GM23338 (cell line): Measurements from ENCODE around the gene NAXE. TPM values are rescaled to one million over a fixed set of nuclear protein-coding genes. Genes with fewer than 3 reads are reported as not detected.
"Not testable (repeated sequence)": the region's sequence is repeated elsewhere in the genome, so short reads cannot be mapped to it uniquely, and the experiment has no call there.

Experiments used
- ATAC-seq: fragments of 200-7000 bp; cut with Tn5 transposase; 3 replicates; pipeline ENCODE4 v1.9.1; 2020
- DNase-seq: peaks from one replicate; pipeline ENCODE4 v3.0.0-alpha.2; 2015; ENCODE audit warnings: low spot score
- H2AFZ ChIP-seq: fragments of 200-600 bp; sonication (generic); 2 replicates; pipeline ENCODE4 v1.8.0; 2016; ENCODE audit warnings: antibody characterized with exemption, mild to moderate bottlenecking, moderate library complexity
- H3F3A ChIP-seq: fragments of 200-600 bp; sonication (generic); replicated peaks from 2 replicates; pipeline ENCODE4 v1.8.0; 2017; ENCODE audit warnings: antibody characterized with exemption, mixed run types, low read depth
- H3K27ac ChIP-seq: fragments of 200-600 bp; sonication (generic); 2 replicates; pipeline ENCODE4 v1.6.1; 2016; ENCODE audit warnings: low read depth
- H3K27me3 ChIP-seq: fragments of 200-600 bp; sonication (generic); 2 replicates; pipeline ENCODE4 v1.8.0; 2016; ENCODE audit warnings: mild to moderate bottlenecking, mixed run types, moderate library complexity; ENCODE audit not compliant: insufficient read depth
- H3K36me3 ChIP-seq: fragments of 200-600 bp; sonication (generic); 2 replicates; pipeline ENCODE4 v1.8.0; 2016; ENCODE audit warnings: mild to moderate bottlenecking; ENCODE audit not compliant: insufficient read depth
- H3K4me1 ChIP-seq: fragments of 200-600 bp; sonication (generic); 2 replicates; pipeline ENCODE4 v1.8.0; 2016; ENCODE audit warnings: mild to moderate bottlenecking, moderate library complexity; ENCODE audit not compliant: insufficient read depth
- H3K4me2 ChIP-seq: fragments of 200-600 bp; sonication (generic); 2 replicates; pipeline ENCODE4 v1.7.1; 2017; ENCODE audit warnings: mixed run types
- H3K4me3 ChIP-seq: fragments of 200-600 bp; sonication (generic); 2 replicates; pipeline ENCODE4 v1.6.1; 2016; ENCODE audit warnings: mixed run types
- H3K79me2 ChIP-seq: fragments of 200-600 bp; sonication (generic); replicated peaks from 2 replicates; pipeline ENCODE4 v1.8.0; 2017; ENCODE audit warnings: mild to moderate bottlenecking; ENCODE audit not compliant: insufficient read depth
- H3K9me2 ChIP-seq: fragments of 200-600 bp; sonication (generic); 2 replicates; pipeline ENCODE4 v1.8.0; 2017; ENCODE audit not compliant: insufficient read depth
- H4K20me1 ChIP-seq: fragments of 200-600 bp; sonication (generic); replicated peaks from 2 replicates; pipeline ENCODE4 v1.8.0; 2017; ENCODE audit warnings: mild to moderate bottlenecking; ENCODE audit not compliant: insufficient read depth
- H3K27ac Mint-ChIP-seq: 2 replicates; pipeline ENCODE4 v1.8.0; 2020; ENCODE audit warnings: inconsistent platforms, mild to moderate bottlenecking, moderate library complexity, mixed read lengths
- H3K27me3 Mint-ChIP-seq: 3 replicates; pipeline ENCODE4 v1.8.0; 2022; ENCODE audit warnings: low read depth, mild to moderate bottlenecking, moderate library complexity, mixed read lengths, inconsistent platforms; ENCODE audit not compliant: insufficient read depth, poor library complexity
- H3K36me3 Mint-ChIP-seq: 3 replicates; pipeline ENCODE4 v1.8.0; 2021; ENCODE audit warnings: low read depth, mild to moderate bottlenecking, inconsistent platforms, moderate library complexity, mixed read lengths
- H3K4me1 Mint-ChIP-seq: 3 replicates; pipeline ENCODE4 v1.8.0; 2020; ENCODE audit warnings: mild to moderate bottlenecking, inconsistent platforms, mixed read lengths
- H3K4me3 Mint-ChIP-seq: 3 replicates; pipeline ENCODE4 v1.8.0; 2021; ENCODE audit warnings: moderate library complexity, mild to moderate bottlenecking, inconsistent platforms, mixed read lengths
- H3K9me3 Mint-ChIP-seq: 3 replicates; pipeline ENCODE4 v1.8.0; 2020; ENCODE audit warnings: moderate library complexity, mild to moderate bottlenecking, inconsistent platforms, mixed read lengths
- CTCF ChIP-seq, 2 experiments: fragments of 200-600 bp in 1 of 2; sonication (generic) in 1 of 2; conservative IDR thresholded peaks; 2 replicates each; pipeline versions ENCODE4 v1.5.1 to v1.6.1; 2016 to 2017; ENCODE audit warnings: antibody characterized with exemption in 2 of 2, low read depth in 2 of 2, mild to moderate bottlenecking in 2 of 2, moderate library complexity in 1 of 2
- ZNF114 ChIP-seq: fragments of 250-450 bp; sonication (Bioruptor Pico); IDR thresholded peaks from 2 replicates; pipeline ENCODE4 v1.5.0; 2020; ENCODE audit warnings: mild to moderate bottlenecking, moderate library complexity
- ZNF331 ChIP-seq: fragments of 250-450 bp; sonication (Bioruptor Pico); IDR thresholded peaks from 2 replicates; pipeline ENCODE4 v1.5.0; 2020; ENCODE audit warnings: low read depth, mild to moderate bottlenecking, moderate library complexity
- ZNF462 ChIP-seq: fragments of 250-450 bp; sonication (Bioruptor Pico); IDR thresholded peaks from 2 replicates; pipeline ENCODE4 v1.5.0; 2020; ENCODE audit warnings: mild to moderate bottlenecking, moderate library complexity
- polyA plus RNA-seq: library from polyadenylated mRNA; unstranded; fragments of >200 nt; fragmentation: Nextera tagmentation; extraction: Ambion mirVana; gene quantifications from 2 replicates; pipeline ENCODE4 v1.2.1, GENCODE V29; 2016
- total RNA-seq: library from RNA; depleted of rRNA; stranded (reverse); fragments of >200 nt; shearing (Covaris generic); gene quantifications from 2 replicates; pipeline ENCODE4 v1.2.3, GENCODE V29; 2014
- TF ChIP-seq, protein P1 (sequence below): IDR thresholded peaks from one replicate; pipeline ENCODE4 v1.6.1; 2018; ENCODE audit warnings: antibody characterized with exemption; ENCODE audit not compliant: unreplicated experiment

Gene NAXE
- total and polyA plus RNA-seq, 2 experiments from 2014 or later = 82.1 to 87.5 TPM

GRCh38 chr1:156608981-156609380 is 17.4 kb downstream of the NAXE start:
- no peaks in the 10 kb centered on the region for H4K20me1 ChIP-seq
- Mint-ChIP-seq H3K27ac (no peak overlapping the region), H3K4me1 (peaks cover 14% of the 10 kb centered on the region), H3K9me3 (no peaks in the 10 kb centered on the region), H3K27me3 (no peaks in the 10 kb centered on the region), H3K4me3 (no peak overlapping the region), H3K36me3 (no peaks in the 10 kb centered on the region)
- no peaks in the 10 kb centered on the region for H3K79me2 ChIP-seq
- no peak overlapping the region for H2AFZ ChIP-seq
- H3K4me3 ChIP-seq = no peak overlapping the region
- no peaks in the 10 kb centered on the region for H3K36me3 ChIP-seq
- DNase-seq (peak; percentile 78), ATAC-seq (peak; percentile 90)
- H3K4me1 ChIP-seq = no peaks in the 10 kb centered on the region
- H3K27ac ChIP-seq = no peak overlapping the region
- H3K9me2 ChIP-seq = no peaks in the 10 kb centered on the region
- H3K4me2 ChIP-seq = no peak overlapping the region
- TF ChIP-seq CTCF (conservative IDR thresholded peaks at IDR 0.05; ENCODE audit: low read depth in 2 of 2) (peak; percentile 70 to 78), ZNF331 (CRISPR knock-in tag) (no peak)
- no peaks in the 10 kb centered on the region; the same call in none of the 2 replicates for H3F3A ChIP-seq
- no peaks in the 10 kb centered on the region for H3K27me3 ChIP-seq

GRCh38 chr1:156610072-156610471 is 18.5 kb downstream of the NAXE start:
- not testable (repeated sequence) for H3K9me2 ChIP-seq, H2AFZ ChIP-seq, H4K20me1 ChIP-seq, H3K4me1 ChIP-seq, H3K27ac Mint-ChIP-seq, H3K79me2 ChIP-seq, H3K36me3 Mint-ChIP-seq, DNase-seq, H3K36me3 ChIP-seq, H3K9me3 Mint-ChIP-seq, ATAC-seq, H3K4me3 ChIP-seq, H3K27ac ChIP-seq, H3F3A ChIP-seq, H3K4me3 Mint-ChIP-seq, H3K4me2 ChIP-seq, H3K27me3 Mint-ChIP-seq, H3K27me3 ChIP-seq
- peaks cover 14% of the 10 kb centered on the region for H3K4me1 Mint-ChIP-seq

DNA sequence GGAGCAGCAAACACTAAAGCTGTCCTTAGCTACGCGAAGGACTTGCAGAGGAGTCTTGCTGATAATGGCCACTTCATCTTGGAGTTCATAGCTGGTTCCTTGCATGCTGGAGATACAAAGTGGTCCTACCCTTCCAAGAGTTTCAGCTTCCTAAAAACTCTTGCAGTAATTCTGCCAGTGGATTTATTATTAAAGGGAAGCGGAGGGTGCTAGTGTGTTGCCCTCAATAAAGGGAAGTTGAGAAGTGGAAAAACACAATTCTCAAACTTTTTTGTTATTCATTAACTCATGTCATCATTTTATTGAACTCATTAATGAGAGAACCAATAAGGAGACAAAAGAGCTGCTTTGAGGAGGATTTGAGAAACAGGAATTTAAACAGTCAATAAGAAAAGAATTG is 21.1 kb downstream of the NAXE start:
- Mint-ChIP-seq H3K4me1 (peaks cover 14% of the 10 kb centered on the region), H3K9me3 (no peaks in the 10 kb centered on the region), H3K4me3 (peak overlapping the region; percentile 12; the same call in 1 of the 3 replicates), H3K27ac (no peak overlapping the region), H3K27me3 (no peaks in the 10 kb centered on the region), H3K36me3 (no peaks in the 10 kb centered on the region)
- Histone ChIP-seq H3K4me2 (no peak overlapping the region), H3K79me2 (no peaks in the 10 kb centered on the region), H2AFZ (peak overlapping the region; percentile 64; the same call in 1 of the 2 replicates), H3K36me3 (no peaks in the 10 kb centered on the region), H3K4me1 (no peaks in the 10 kb centered on the region), H3K9me2 (no peaks in the 10 kb centered on the region), H4K20me1 (no peaks in the 10 kb centered on the region), H3F3A (no peaks in the 10 kb centered on the region; the same call in none of the 2 replicates), H3K4me3 (no peak overlapping the region), H3K27ac (no peak overlapping the region), H3K27me3 (no peaks in the 10 kb centered on the region)
- ATAC-seq (no peak), DNase-seq (no peak)
- TF ChIP-seq ZNF331 (CRISPR knock-in tag) = no peak
- TF ChIP-seq ZNF462 (CRISPR knock-in tag) = no peak
- TF ChIP-seq, protein P1, sequence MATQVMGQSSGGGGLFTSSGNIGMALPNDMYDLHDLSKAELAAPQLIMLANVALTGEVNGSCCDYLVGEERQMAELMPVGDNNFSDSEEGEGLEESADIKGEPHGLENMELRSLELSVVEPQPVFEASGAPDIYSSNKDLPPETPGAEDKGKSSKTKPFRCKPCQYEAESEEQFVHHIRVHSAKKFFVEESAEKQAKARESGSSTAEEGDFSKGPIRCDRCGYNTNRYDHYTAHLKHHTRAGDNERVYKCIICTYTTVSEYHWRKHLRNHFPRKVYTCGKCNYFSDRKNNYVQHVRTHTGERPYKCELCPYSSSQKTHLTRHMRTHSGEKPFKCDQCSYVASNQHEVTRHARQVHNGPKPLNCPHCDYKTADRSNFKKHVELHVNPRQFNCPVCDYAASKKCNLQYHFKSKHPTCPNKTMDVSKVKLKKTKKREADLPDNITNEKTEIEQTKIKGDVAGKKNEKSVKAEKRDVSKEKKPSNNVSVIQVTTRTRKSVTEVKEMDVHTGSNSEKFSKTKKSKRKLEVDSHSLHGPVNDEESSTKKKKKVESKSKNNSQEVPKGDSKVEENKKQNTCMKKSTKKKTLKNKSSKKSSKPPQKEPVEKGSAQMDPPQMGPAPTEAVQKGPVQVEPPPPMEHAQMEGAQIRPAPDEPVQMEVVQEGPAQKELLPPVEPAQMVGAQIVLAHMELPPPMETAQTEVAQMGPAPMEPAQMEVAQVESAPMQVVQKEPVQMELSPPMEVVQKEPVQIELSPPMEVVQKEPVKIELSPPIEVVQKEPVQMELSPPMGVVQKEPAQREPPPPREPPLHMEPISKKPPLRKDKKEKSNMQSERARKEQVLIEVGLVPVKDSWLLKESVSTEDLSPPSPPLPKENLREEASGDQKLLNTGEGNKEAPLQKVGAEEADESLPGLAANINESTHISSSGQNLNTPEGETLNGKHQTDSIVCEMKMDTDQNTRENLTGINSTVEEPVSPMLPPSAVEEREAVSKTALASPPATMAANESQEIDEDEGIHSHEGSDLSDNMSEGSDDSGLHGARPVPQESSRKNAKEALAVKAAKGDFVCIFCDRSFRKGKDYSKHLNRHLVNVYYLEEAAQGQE = no peak
- no peak for TF ChIP-seq ZNF114 (CRISPR knock-in tag)
